HCT116 (cell line): ENCODE results near the gene PXDN. TPM values are rescaled to one million over a fixed set of nuclear protein-coding genes. Genes with fewer than 3 reads are reported as not detected.

ENCODE experiments used
- ATAC-seq: fragments of 200-7000 bp; cut with Tn5 transposase; 2 replicates; pipeline ENCODE4 v1.9.1; 2020; ENCODE audit warnings: mild to moderate bottlenecking, moderate library complexity
- BruUV-seq: library from RNA; stranded (reverse); fragments of 400-500 nt; replicated peaks from 2 replicates; lab custom pipeline; 2021; lab: Mats Ljungman, UMichigan
- CTCF ChIA-PET: fragments of 300-600 bp; sonication (Branson Sonifier 250); formaldehyde crosslinking; loops from one replicate; lab custom pipeline; 2021; ENCODE audit warnings: antibody characterized with exemption; lab: Charles Lee
- POLR2A ChIA-PET: fragments of 300-600, 350-600 bp; sonication (Branson Sonifier 250); formaldehyde crosslinking; loops from one replicate; lab custom pipeline; 2021; ENCODE audit warnings: antibody characterized with exemption; lab: Charles Lee
- RAD21 ChIA-PET, 2 experiments: fragments of 300-600 bp; sonication (Branson Sonifier 250); formaldehyde crosslinking; loops; one replicate each; lab custom pipeline; 2023; ENCODE audit warnings: low total read pairs in 2 of 2; ENCODE audit not compliant: uncharacterized antibody in 2 of 2, unreplicated experiment in 2 of 2, low non-redundant PET in 1 of 2; lab: Charles Lee
- DNase-seq: peaks from one replicate; pipeline ENCODE4 v3.0.0-alpha.2; 2010; ENCODE audit warnings: low read depth, low spot score
- H2AFZ ChIP-seq: fragments of 200-600 bp; shearing (Covaris generic), sonication (generic); 2 replicates; pipeline ENCODE4 v1.6.1; 2017; ENCODE audit warnings: low read depth, mixed run types, mixed read lengths, antibody characterized with exemption, low read length; ENCODE audit not compliant: poor library complexity, severe bottlenecking
- H3K27ac ChIP-seq: 2 replicates; pipeline ENCODE4 v1.5.1; 2012; ENCODE audit warnings: low read depth, low read length
- H3K27me3 ChIP-seq: fragments of 200-600 bp; sonication (generic); 2 replicates; pipeline ENCODE4 v1.6.1; 2016; ENCODE audit warnings: mixed run types, low read length, mixed read lengths; ENCODE audit not compliant: insufficient read depth
- H3K36me3 ChIP-seq, 2 experiments: fragments of 200-500 bp in 1 of 2; fragments of 200-600 bp in 1 of 2; sonication (Bioruptor generic) in 1 of 2; sonication (generic) in 1 of 2; 2 replicates each; pipeline versions ENCODE4 v1.5.1 to v1.6.1; 2014 to 2016; ENCODE audit warnings: low read length in 2 of 2, inconsistent platforms in 1 of 2, mixed read lengths in 1 of 2, mixed run types in 1 of 2; ENCODE audit not compliant: insufficient read depth in 2 of 2, control insufficient read depth in 1 of 2
- H3K4me1 ChIP-seq, 2 experiments: fragments of 200-600 bp in 1 of 2; sonication (generic) in 1 of 2; 2 replicates each; pipeline versions ENCODE4 v1.5.1 to v1.6.1; 2012 to 2017; ENCODE audit warnings: low read length in 2 of 2, inconsistent platforms in 1 of 2, mild to moderate bottlenecking in 1 of 2, mixed read lengths in 1 of 2, mixed run types in 1 of 2, moderate library complexity in 1 of 2; ENCODE audit not compliant: insufficient read depth in 2 of 2, control insufficient read depth in 1 of 2
- H3K4me2 ChIP-seq: fragments of 200-600 bp; sonication (generic); 2 replicates; pipeline ENCODE4 v1.6.1; 2017; ENCODE audit warnings: mixed run types, low read length, mixed read lengths
- H3K4me3 ChIP-seq, 2 experiments: fragments of 200-600 bp in 1 of 2; sonication (generic) in 1 of 2; replicated peaks in 1 of 2; 2 replicates each; pipeline ENCODE4 v1.5.1; 2011 to 2016; ENCODE audit warnings: low read length in 2 of 2, control low read depth in 1 of 2, low read depth in 1 of 2, mild to moderate bottlenecking in 1 of 2, mixed read lengths in 1 of 2, mixed run types in 1 of 2
- H3K79me2 ChIP-seq: fragments of 200-600 bp; sonication (generic); 2 replicates; pipeline ENCODE4 v1.6.1; 2017; ENCODE audit warnings: mild to moderate bottlenecking, mixed run types, low read length, moderate library complexity, mixed read lengths; ENCODE audit not compliant: insufficient read depth
- H3K9ac ChIP-seq: fragments of 200-600 bp; sonication (generic); 2 replicates; pipeline ENCODE4 v1.6.1; 2016; ENCODE audit warnings: low read length, mixed read lengths
- H3K9me2 ChIP-seq: fragments of 200-600 bp; sonication (generic), shearing (Covaris generic); 2 replicates; pipeline ENCODE4 v1.6.1; 2017; ENCODE audit warnings: mixed run types, mild to moderate bottlenecking, moderate library complexity; ENCODE audit not compliant: insufficient read depth
- H3K9me3 ChIP-seq, 2 experiments: fragments of 200-500 bp in 1 of 2; fragments of 200-600 bp in 1 of 2; sonication (Bioruptor generic) in 1 of 2; sonication (generic) in 1 of 2; 2 replicates each; pipeline ENCODE4 v1.6.1; 2014 to 2017; ENCODE audit warnings: low read length in 2 of 2, mixed read lengths in 2 of 2, inconsistent platforms in 1 of 2, low read depth in 1 of 2, mild to moderate bottlenecking in 1 of 2, mixed run types in 1 of 2, moderate library complexity in 1 of 2; ENCODE audit not compliant: control insufficient read depth in 1 of 2, insufficient read depth in 1 of 2
- H4K20me1 ChIP-seq: fragments of 200-600 bp; sonication (generic), shearing (Covaris generic); 2 replicates; pipeline ENCODE4 v1.6.1; 2017; ENCODE audit warnings: mixed run types, mild to moderate bottlenecking, moderate library complexity; ENCODE audit not compliant: insufficient read depth
- EGR1 ChIP-seq: IDR thresholded peaks from 2 replicates; pipeline ENCODE4 v1.6.1; 2012; ENCODE audit warnings: low read depth
- ELF1 ChIP-seq: IDR thresholded peaks from 2 replicates; pipeline ENCODE4 v1.6.1; 2012; ENCODE audit warnings: low read depth, borderline replicate concordance
- EZH2 ChIP-seq: fragments of 200-600 bp; sonication (generic); IDR thresholded peaks from 2 replicates; pipeline ENCODE4 v1.6.1; 2017; ENCODE audit warnings: antibody characterized with exemption, mixed run types
- EZH2phosphoT487 ChIP-seq: fragments of 200-600 bp; IDR thresholded peaks from 2 replicates; pipeline ENCODE4 v1.6.1; 2018; ENCODE audit warnings: antibody characterized with exemption, borderline replicate concordance
- FOSL1 ChIP-seq: IDR thresholded peaks from 2 replicates; pipeline ENCODE4 v1.6.1; 2012; ENCODE audit warnings: low read depth
- JUND ChIP-seq: IDR thresholded peaks from 2 replicates; pipeline ENCODE4 v1.6.1; 2012
- POLR2AphosphoS5 ChIP-seq: IDR thresholded peaks from 2 replicates; pipeline ENCODE4 v1.6.1; 2011; ENCODE audit warnings: mild to moderate bottlenecking, low read depth, low read length, moderate library complexity
- SIN3A ChIP-seq: IDR thresholded peaks from 2 replicates; pipeline ENCODE4 v1.6.1; 2012; ENCODE audit warnings: low read depth
- SP1 ChIP-seq: IDR thresholded peaks from 2 replicates; pipeline ENCODE4 v1.6.1; 2012; ENCODE audit warnings: low read depth
- TCF7L2 ChIP-seq: IDR thresholded peaks from 2 replicates; pipeline ENCODE4 v1.7.0; 2011; ENCODE audit warnings: borderline replicate concordance, inconsistent platforms; ENCODE audit not compliant: insufficient read depth, insufficient read length; ENCODE audit errors: extremely low read depth
- YY1 ChIP-seq: IDR thresholded peaks from 2 replicates; pipeline ENCODE4 v1.6.1; 2011; ENCODE audit warnings: low read length, low read depth, moderate library complexity, mild to moderate bottlenecking; ENCODE audit not compliant: insufficient replicate concordance; ENCODE audit errors: extremely low read depth
- ZFX ChIP-seq: fragments of 450-650 bp; IDR thresholded peaks from 2 replicates; pipeline ENCODE4 v1.6.1; 2017
- ZNF274 ChIP-seq: fragments of 200-500 bp; sonication (Bioruptor generic); IDR thresholded peaks from 2 replicates; pipeline ENCODE4 v1.6.1; 2014; ENCODE audit warnings: mild to moderate bottlenecking, low read depth, low read length, inconsistent platforms
- intact Hi-C: fragments of 100-400 bp; cut with micrococcal nuclease; formaldehyde crosslinking; loops from 2 replicates; pipeline ENCODE4 v1.10.0; 2022
- total RNA-seq: library from RNA; stranded (reverse); gene quantifications from one replicate; pipeline ENCODE4 v1.2.1, GENCODE V29; 2021; ENCODE audit not compliant: unreplicated experiment
- TF ChIP-seq, protein P1 (sequence below): IDR thresholded peaks from 2 replicates; pipeline ENCODE4 v1.6.1; 2012
- TF ChIP-seq, protein P2 (sequence below): IDR thresholded peaks from 2 replicates; pipeline ENCODE4 v1.6.1; 2012; ENCODE audit warnings: low read depth
- TF ChIP-seq, protein P3 (sequence below): IDR thresholded peaks from 2 replicates; pipeline ENCODE4 v1.6.1; 2012

Gene PXDN
- total RNA-seq, 1 experiment from 2014 or later = 10.7 TPM

DNA sequence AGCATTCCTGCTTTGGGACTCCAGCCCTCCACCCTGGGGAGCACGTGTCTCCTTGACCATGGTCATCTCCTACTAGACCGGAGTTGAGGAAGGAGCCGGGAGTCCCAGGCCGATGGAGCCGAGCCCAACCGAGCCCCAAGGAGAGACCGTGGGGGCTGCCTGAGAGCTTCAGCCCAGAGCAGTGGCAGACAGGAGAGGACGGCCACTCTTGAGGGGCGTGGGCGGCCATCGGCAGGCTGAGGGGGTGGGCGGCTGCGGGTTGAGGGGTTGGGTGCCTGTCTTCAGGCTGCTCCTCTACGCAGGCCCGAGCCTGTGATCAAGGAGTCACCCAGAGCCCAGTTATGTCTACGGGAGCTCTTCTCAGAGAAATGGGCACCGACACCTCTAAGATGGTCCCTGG lies 158.7 kb downstream of the PXDN start:
- DNase-seq = no peak

More for the DNA sequence above, 158.7 kb downstream of the PXDN start:
- Histone ChIP-seq H3K4me2 (no peak overlapping the region), H4K20me1 (no peaks in the 10 kb centered on the region), H3K9me2 (no peaks in the 10 kb centered on the region), H3K9ac (no peak overlapping the region), H3K27me3 (peaks cover 45% of the 10 kb centered on the region), H3K36me3 (no peaks in the 10 kb centered on the region), H3K9me3 (no peaks in the 10 kb centered on the region), H2AFZ (no peak overlapping the region), H3K79me2 (no peaks in the 10 kb centered on the region), H3K27ac (no peak overlapping the region), H3K4me3 (no peak overlapping the region), H3K4me1 (no peaks in the 10 kb centered on the region)
- RAD21 ChIA-PET = no interaction called here
- intact Hi-C loops = no loop called here
- no peak for ATAC-seq
- CTCF ChIA-PET = no interaction called here
- TF ChIP-seq JUND = no peak
- TF ChIP-seq, protein P1, sequence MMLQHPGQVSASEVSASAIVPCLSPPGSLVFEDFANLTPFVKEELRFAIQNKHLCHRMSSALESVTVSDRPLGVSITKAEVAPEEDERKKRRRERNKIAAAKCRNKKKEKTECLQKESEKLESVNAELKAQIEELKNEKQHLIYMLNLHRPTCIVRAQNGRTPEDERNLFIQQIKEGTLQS = no peak
- no peak for TF ChIP-seq EZH2phosphoT487
- TF ChIP-seq, protein P2, sequence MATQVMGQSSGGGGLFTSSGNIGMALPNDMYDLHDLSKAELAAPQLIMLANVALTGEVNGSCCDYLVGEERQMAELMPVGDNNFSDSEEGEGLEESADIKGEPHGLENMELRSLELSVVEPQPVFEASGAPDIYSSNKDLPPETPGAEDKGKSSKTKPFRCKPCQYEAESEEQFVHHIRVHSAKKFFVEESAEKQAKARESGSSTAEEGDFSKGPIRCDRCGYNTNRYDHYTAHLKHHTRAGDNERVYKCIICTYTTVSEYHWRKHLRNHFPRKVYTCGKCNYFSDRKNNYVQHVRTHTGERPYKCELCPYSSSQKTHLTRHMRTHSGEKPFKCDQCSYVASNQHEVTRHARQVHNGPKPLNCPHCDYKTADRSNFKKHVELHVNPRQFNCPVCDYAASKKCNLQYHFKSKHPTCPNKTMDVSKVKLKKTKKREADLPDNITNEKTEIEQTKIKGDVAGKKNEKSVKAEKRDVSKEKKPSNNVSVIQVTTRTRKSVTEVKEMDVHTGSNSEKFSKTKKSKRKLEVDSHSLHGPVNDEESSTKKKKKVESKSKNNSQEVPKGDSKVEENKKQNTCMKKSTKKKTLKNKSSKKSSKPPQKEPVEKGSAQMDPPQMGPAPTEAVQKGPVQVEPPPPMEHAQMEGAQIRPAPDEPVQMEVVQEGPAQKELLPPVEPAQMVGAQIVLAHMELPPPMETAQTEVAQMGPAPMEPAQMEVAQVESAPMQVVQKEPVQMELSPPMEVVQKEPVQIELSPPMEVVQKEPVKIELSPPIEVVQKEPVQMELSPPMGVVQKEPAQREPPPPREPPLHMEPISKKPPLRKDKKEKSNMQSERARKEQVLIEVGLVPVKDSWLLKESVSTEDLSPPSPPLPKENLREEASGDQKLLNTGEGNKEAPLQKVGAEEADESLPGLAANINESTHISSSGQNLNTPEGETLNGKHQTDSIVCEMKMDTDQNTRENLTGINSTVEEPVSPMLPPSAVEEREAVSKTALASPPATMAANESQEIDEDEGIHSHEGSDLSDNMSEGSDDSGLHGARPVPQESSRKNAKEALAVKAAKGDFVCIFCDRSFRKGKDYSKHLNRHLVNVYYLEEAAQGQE = no peak
- TF ChIP-seq YY1 = no peak
- TF ChIP-seq SIN3A = no peak
- TF ChIP-seq EZH2 = no peak
- no peak for TF ChIP-seq FOSL1
- TF ChIP-seq ELF1 = no peak
- no peak for TF ChIP-seq POLR2AphosphoS5
- no peak for TF ChIP-seq SP1
- TF ChIP-seq TCF7L2 = no peak
- no peak for TF ChIP-seq ZNF274
- no peak for TF ChIP-seq ZFX
- TF ChIP-seq, protein P3, sequence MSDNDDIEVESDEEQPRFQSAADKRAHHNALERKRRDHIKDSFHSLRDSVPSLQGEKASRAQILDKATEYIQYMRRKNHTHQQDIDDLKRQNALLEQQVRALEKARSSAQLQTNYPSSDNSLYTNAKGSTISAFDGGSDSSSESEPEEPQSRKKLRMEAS = no peak
- no peak for TF ChIP-seq EGR1
- BruUV-seq = no TSS peak
- POLR2A ChIA-PET = no interaction called here
